Right ventricle myocardium superior (tissue), 1 donor: ENCODE results near the gene SNRPD3. TPM values are rescaled to one million over a fixed set of nuclear protein-coding genes. Genes with fewer than 3 reads are reported as not detected.
"Not testable (repeated sequence)": the region's sequence is repeated elsewhere in the genome, so short reads cannot be mapped to it uniquely, and the experiment has no call there.

Experiments used
- ATAC-seq: fragments of 200-7000 bp; cut with Tn5 transposase; one replicate; pipeline ENCODE4 v1.9.1; 2020; ENCODE audit warnings: mild to moderate bottlenecking; ENCODE audit not compliant: poor library complexity
- DNase-seq: peaks from one replicate; pipeline ENCODE4 v3.0.0-alpha.2; 2020
- intact Hi-C: fragments of 100-400 bp; cut with DNase I; formaldehyde crosslinking; loops from one replicate; pipeline ENCODE4 v1.11.2; 2022
- total RNA-seq: library from RNA; stranded (reverse); fragmentation: NEBNext Ultra II Directional; extraction: Animal tissue kit (Norgen Biotek cat#: 25700); gene quantifications from one replicate; pipeline ENCODE4 v1.2.1, GENCODE V29; 2021
- donor health status: DM: no; HTN: yes; CAD: no; lungs with severe emphysema.

SNRPD3 gene
- total RNA-seq, 1 donor from 2014 or later: 63.1 TPM

DNA sequence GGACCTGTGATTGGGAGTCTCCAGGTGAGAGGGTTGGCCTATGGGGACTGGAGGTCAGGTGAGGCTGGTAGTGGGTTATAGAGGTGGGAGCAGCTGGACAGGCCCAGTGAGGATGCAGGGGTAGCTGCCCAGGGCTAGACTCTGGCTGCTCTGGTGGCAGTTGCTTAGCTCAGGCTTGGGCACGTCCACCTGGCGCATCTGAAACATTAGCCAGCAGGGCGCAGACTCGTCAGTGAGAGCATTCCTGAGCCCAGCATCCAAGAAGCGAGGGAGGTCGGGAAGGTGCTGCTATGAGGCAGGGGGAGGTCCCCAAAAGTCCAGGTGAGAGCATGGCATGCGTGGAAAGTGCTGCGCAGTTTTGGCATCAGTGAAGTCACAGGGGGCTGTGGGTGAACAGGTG is 43.7 kb downstream of the SNRPD3 start:
- DNase-seq: no peak
- no peak for ATAC-seq
- intact Hi-C loops: no loop called here

DNA sequence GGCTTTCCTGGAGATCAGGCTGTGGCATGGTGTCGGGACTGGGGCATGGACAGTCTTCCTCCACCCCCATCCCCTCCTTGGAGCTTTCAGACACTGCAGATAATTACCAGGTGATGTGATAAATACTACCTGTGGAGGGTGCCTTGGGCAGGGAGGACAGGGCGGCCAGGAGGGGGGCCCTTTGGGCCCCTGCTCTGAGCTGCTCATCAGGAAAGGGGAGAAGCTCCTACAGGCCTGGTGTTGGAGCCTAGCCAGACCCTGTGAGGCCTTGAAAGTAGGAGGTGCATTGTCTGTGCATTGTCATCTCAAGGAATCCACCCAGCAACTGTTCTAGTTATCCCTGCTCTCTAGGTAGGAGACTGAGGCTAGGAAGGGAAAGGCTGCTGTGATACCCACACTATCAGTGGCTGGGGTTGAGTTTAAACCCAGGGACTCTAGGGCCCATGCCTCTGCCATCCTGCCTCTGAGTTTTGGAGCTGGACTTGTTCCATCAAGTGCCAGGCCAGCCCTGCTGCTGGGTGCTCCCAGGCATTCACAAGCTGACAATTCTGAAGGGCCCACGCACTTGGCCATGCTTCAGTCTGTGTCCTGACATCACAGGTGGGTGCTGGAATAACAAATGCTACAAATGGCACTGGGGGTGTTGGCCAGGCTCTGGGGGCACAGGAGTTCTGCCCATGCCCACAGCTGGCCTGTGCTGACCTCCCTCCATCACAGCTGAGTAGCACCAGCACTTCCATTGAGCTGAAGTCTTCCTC is 44.3 kb downstream of the SNRPD3 start:
- intact Hi-C loops, DNase-seq, ATAC-seq: not testable (repeated sequence)

DNA sequence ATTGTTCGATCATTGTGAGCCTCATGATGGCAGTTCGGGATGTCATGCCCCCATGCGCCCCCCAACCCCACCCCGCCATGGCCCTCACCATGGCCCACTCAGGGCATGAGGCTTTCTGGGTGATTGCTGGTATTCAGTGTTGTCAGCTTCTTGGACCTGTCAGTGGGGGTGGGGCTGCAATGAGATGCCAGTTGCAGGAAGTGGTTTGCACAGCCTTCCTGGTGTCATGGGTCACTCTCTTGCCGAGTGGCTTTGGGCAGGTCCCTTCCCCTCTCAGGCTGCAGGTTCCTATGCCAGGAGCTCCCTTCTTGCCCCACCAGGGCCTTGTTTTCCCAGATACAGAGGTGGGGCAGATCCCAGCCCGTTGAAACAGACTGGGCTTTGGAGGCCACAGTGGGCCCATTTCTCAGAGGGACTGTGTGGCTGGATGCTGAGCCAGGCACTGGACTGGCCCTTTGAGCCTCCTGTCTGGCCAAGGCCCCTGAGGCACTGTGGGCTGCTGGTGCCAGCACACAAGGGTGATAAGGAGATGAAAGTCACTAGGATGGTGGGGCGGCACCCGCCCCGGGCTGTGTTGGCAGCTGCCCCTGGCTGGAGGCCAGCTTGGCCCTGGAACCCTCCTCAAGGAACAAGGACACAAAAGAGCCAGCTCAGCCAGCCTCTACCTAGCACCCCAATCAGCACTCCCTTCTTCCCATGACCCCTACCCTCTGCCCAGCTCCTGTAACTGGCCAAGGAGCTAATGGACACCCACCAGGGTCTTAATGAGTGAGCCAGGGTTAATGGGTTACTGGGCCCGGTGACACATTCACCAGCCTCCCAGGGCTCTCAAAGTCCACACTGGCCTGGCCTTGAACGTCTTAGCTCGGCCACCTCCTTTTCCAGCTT is 45.7 kb downstream of the SNRPD3 start:
- intact Hi-C loops: no loop called here
- ATAC-seq (peak; percentile 90), DNase-seq (peak; percentile 82)

DNA sequence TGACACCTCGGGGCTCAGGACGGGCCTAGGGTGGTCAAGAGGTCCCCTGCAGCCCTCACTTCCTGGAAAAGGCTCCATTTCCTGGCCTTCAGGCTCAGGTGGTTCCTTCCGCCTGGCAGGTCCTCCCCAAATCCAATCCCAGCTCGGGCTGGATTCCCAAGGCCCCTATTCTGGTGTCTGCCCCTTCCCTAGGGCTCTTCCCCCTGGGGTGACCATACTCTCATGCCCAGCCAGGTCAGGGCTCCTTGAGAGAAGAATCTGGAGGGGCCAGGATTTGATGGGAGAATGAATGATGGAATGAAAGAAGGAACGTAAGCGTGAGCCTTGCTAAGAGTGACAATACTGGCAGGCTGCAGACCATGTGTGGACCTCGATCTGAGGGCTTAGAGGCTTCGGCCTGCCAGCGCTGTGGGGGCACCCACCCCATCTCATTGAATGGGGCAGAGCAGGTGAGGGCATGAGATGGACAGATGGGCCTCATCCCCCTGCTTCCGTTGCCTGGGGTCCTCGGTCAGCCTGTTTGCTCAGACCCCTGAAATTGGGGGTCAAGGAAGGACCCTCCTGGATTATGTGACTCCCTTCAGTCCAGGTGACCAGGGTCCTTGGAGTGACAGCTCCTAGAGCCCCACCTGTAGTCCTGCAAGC is 46.4 kb downstream of the SNRPD3 start:
- DNase-seq, ATAC-seq, intact Hi-C loops: not testable (repeated sequence)

DNA sequence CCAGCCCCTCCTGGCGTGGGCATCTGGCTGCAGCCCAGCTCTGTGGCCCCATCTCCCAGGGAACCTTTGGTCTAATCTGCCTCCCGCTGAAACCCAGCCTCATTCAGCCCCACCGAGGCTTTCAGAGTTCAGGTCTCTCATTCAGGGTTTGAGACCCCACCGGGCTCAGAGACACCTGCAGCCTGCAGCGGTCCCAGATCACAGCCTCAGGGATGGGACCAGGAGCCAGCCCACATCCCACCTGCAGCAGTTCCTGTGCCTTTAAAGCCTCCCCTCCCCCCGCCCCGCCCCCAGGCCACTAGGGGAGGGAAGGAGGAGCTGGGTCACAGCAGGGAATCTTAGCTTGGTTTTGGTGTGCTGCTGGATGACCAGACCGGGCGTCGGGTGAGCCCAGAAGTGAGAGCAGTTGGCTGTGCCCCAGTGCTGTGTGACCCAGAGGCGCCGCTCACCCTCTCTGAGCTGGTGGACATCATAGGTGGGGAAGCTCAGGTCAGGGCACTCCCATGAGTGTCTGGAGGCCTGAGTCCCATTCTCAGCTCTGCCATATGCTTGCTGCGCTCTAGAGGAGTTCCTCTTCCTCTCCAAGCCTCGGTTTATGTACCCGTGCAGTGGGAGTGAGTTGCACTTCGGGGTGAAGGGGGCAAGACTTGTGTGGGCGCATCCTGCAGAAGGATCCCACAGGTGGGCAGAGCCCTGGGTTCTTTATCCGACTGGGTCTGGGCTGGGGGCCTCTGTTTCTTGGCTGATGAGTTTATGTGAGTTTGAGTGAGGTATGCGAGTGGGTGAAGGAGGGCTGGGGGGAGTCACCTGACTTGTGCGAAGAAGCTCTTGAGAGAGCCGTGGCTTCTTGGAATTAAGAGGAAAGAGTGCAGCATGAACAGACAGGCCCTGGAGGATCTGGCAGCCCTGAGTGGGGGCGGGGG is 47.3 kb downstream of the SNRPD3 start, which contains the start of gene GGT1:
Gene GGT1, plus strand, starts transcription at position 347 of the 923 bp plus-strand sequence. CDS start 7,889 bp downstream, outside the sequence.
- DNase-seq, ATAC-seq, intact Hi-C loops: not testable (repeated sequence)

DNA sequence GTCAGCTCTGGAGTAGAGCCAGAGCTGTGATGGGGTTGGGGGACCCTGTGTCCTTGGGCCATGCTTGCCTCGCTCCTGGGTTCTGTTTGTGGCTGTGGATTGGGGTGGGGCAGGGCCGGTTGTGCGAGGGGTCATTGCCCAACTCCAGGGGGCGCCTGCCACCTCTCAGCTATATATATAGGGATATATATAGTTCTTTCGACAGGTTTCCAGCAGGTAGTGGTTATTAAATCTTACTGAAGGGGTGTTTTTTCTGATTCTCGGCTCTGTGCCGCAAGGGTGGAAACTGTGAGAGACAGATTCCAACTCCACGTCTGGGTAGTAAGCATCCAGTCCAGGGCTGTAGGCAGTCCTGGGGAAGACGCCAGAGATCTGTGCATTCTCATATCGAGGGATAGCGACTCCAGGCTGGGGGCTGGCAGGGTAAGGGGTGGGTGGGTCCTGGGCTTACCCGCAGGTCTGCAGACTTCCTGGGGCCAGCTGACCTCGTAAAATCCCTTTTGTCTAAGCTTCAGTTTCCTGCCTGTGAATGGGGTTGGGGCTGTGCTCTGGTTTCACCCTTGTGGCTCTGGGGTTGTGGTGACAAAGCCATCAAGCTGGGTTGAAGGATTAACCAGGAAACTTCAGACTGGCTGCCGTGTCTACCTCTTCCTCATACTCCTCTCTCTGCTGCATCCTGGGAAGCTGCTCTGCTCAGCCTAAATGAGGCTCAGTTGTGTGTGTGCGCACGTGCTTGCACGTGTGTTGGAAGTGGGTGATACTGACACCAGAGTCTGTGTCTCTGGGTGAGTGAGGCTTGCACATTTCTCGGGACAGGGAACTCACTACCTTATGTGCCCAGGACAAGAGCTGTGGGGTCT is 48.2 kb downstream of the SNRPD3 start:
- intact Hi-C loops, DNase-seq: not testable (repeated sequence)
- ATAC-seq: peak; percentile 13

DNA sequence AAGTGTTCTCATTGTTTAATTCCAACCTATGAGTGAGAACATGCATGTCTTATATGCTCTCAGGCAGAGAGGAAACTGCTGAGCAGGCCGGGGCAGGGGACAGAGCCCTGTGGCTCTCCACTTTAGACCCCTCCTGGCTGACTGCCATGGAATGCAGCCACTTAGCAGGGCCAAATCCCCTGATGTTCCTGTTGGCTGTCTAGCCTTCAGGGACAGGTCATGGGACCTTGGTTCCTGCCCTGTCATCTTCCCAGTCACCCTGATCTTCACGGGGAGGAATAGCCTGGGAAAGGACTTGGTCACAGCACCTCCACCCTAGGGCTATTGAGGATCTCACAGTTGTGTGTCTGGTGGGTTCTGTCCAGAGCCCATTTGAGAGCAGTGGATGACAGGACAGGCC is 50.5 kb downstream of the SNRPD3 start:
- intact Hi-C loops, DNase-seq, ATAC-seq: not testable (repeated sequence)

DNA sequence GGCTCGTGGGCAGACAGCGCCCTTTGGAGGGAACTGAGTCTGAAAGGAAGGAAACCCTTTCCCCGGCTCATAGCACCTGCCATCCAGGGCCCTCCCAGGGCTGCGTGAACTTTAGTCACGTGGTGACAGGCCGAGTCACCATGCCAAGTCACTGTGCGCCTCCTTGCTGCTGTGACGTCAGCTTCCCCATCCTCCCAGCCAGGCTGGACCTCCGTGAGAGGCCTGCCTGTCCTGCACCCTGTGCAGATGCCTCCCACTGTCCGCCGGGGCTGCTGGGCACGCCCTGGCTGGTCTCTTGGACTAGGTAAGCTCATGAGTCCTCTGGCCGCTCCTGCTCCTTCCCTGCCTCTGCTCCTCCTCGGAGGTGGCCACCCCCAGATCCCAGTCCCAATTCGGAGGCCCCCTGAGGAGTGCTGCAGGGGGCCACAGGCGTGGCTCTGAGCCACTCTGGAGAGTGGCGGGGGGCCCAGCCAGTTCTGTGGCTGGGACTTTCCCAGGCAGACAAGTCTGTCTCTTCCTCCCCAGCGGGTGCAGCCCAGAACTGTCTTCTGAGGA is 51.7 kb downstream of the SNRPD3 start:
- intact Hi-C loops: not testable (repeated sequence)
- ATAC-seq (peak; percentile 50), DNase-seq (peak; percentile 59)

DNA sequence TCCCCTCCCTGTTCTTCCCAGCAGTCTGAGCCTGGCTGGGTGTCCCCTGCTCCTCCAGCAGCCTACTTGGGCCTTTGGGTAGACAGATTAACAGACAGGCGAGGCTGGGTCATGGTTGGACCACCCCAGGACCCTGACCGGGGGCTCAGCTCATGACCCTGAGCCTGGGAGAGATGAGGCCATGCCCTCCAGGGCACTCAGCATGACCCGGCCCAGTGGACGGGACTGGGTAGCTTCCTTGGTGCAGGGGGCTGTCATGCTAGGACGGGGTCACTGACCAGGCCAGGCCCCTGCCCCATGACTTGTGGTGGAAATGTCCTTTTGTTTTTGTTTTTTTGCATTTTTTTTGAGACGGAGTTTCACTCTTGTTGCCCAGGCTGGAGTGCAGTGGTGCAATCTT is 52.5 kb downstream of the SNRPD3 start:
- DNase-seq, ATAC-seq, intact Hi-C loops: not testable (repeated sequence)

DNA sequence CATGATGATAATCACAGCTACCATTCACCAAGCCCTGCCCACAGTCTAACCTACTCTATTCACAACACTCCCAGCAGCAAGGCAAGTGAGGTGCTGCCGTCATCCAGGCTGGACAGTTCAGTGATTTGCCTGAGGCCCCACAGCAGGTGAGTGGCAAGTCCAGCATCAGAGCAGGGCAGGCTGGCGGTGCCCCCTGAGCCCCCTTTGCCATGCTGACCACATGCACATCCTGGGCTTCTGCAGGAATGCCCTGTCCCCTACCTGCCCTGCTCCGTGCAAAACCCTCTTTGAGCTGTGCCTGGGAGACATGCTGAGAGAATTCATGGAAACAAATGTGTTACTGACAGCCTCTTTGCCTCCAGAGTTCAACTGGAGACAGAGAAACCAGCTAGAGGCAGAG is 54.1 kb downstream of the SNRPD3 start:
- intact Hi-C loops, DNase-seq, ATAC-seq: not testable (repeated sequence)

DNA sequence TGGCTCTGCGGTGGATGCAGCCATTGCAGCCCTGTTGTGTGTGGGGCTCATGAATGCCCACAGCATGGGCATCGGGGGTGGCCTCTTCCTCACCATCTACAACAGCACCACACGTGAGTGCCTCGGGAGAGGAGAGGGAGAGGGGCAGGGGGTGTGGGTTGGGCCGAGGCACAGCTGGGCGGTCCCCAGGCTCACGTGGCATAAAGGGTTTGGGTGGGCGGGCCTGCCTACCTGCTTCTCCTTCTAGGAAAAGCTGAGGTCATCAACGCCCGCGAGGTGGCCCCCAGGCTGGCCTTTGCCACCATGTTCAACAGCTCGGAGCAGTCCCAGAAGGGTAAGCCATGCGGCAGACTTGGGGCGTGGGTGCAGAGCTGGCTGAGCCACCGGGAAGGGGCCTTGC is 59.0 kb downstream of the SNRPD3 start:
- ATAC-seq, DNase-seq, intact Hi-C loops: not testable (repeated sequence)

DNA sequence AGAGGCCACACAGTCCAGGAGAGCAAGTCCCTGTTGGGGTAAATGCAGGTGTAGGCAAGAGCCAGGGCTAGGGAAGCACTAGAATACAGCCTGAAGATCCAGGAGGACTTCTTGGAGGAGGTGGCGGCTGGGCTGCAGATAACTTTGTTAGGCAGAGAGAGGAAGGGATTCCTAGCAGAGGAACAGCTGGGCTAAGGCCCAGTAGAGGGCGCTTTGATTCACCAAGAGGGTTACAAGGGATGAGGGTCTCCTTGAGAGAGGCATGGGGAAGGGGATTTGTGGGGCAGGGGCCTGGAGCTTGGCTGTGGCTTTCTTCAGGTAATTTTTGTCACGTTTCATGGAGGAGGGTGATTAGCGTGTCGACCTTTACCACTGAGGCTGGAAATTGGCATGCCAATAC is 65.4 kb downstream of the SNRPD3 start:
- intact Hi-C loops, ATAC-seq, DNase-seq: not testable (repeated sequence)

DNA sequence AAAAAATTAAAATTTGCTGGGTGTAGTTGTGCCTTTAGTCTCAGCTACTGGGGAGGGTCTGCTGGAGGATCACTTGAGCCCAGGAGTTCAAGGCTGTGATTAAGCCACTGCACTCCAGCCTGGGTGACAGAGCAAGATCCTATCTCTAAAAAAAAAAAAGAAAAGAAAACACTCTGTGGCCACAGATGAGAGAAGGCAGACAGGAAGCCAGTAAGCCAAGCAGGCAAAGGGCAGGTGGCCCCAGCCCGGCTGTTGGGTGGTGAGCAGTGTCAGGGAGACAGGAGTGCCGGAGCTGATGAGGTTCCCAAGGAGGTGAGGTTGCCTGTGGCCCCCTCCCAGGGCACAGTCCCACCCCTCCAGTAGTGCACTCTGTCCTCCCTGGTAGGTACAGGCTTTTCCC is 66.8 kb downstream of the SNRPD3 start:
- intact Hi-C loops, DNase-seq, ATAC-seq: not testable (repeated sequence)
